K562 (cell line): ENCODE results near the gene ANKRD13B. TPM values are rescaled to one million over a fixed set of nuclear protein-coding genes. Genes with fewer than 3 reads are reported as not detected.
A peak's percentile ranks its signal among the peaks of the same experiment; 100 is the strongest.

Experiments
- ATAC-seq: fragments of 200-7000 bp; cut with Tn5 transposase; 3 replicates; pipeline ENCODE4 v1.9.1; 2020; ENCODE audit warnings: moderate library complexity
- BruUV-seq: library from RNA; stranded (reverse); fragments of 400-500 nt; replicated peaks from 2 replicates; lab custom pipeline; 2021; lab: Mats Ljungman, UMichigan
- CTCF ChIA-PET: fragments of 300-600 bp; formaldehyde crosslinking; extraction: SDS; loops from one replicate; lab custom pipeline; 2021; ENCODE audit warnings: low intra/inter-chr PET ratio; lab: Yijun Ruan, JAX
- POLR2A ChIA-PET: fragments of 300-600, 350-650 bp; sonication (Branson Sonifier 250); formaldehyde crosslinking; extraction: SDS; loops from one replicate; lab custom pipeline; 2021; ENCODE audit warnings: antibody characterized with exemption, inconsistent platforms; lab: Yijun Ruan, JAX
- DNase-seq, 4 experiments: peaks; one replicate each; pipeline versions ENCODE4 v3.0.0 to v3.0.0-alpha.2; 2011 to 2018; ENCODE audit warnings: low spot score in 3 of 4, mixed read lengths in 3 of 4; ENCODE audit errors: extremely low read depth in 1 of 4
- FAIRE-seq: peaks from 2 replicates; lab custom pipeline; 2011; peaks lifted over from hg19 to GRCh38; lab: Jason Lieb, UNC
- H2AFZ ChIP-seq: 2 replicates; pipeline ENCODE4 v1.6.0; 2011; ENCODE audit warnings: low read depth, low read length, control low read depth, inconsistent platforms
- H3K27ac ChIP-seq: fragments of 200-600 bp; 3 replicates; pipeline ENCODE4 v1.8.0; 2011; ENCODE audit warnings: low read depth, mild to moderate bottlenecking, control low read depth, inconsistent platforms, low read length, moderate library complexity, mixed read lengths; ENCODE audit errors: extremely low read depth
- H3K27me3 ChIP-seq, 2 experiments: fragments of 300-600 bp in 1 of 2; 2 replicates in 1 of 2; 3 replicates in 1 of 2; pipeline versions ENCODE4 v1.6.0 to v1.8.0; 2011; ENCODE audit warnings: inconsistent platforms in 2 of 2, low read length in 2 of 2, mild to moderate bottlenecking in 1 of 2, mixed read lengths in 1 of 2, moderate library complexity in 1 of 2; ENCODE audit not compliant: control insufficient read depth in 2 of 2, insufficient read depth in 2 of 2
- H3K36me3 ChIP-seq: fragments of 300-600 bp; 3 replicates; pipeline ENCODE4 v1.8.0; 2011; ENCODE audit warnings: mild to moderate bottlenecking, low read length, inconsistent platforms; ENCODE audit not compliant: control insufficient read depth, insufficient read depth
- H3K4me1 ChIP-seq, 2 experiments: fragments of 200-600 bp in 1 of 2; replicated peaks in 1 of 2; 2 replicates in 1 of 2; 3 replicates in 1 of 2; pipeline versions ENCODE4 v1.5.1 to v1.8.0; 2011; ENCODE audit warnings: inconsistent platforms in 2 of 2, low read length in 2 of 2, mild to moderate bottlenecking in 1 of 2, mixed read lengths in 1 of 2, moderate library complexity in 1 of 2; ENCODE audit not compliant: control insufficient read depth in 2 of 2, insufficient read depth in 2 of 2
- H3K4me2 ChIP-seq: 2 replicates; pipeline ENCODE4 v1.6.1; 2011; ENCODE audit warnings: low read length, control low read depth, inconsistent platforms, mixed read lengths; ENCODE audit not compliant: insufficient read depth
- H3K4me3 ChIP-seq: fragments of 200-600 bp; sonication (generic), shearing (Covaris generic); 2 replicates; pipeline ENCODE4 v1.5.1; 2016; ENCODE audit warnings: control low read depth, inconsistent platforms
- H3K79me2 ChIP-seq: fragments of 200-600 bp; 3 replicates; pipeline ENCODE4 v1.8.0; 2011; ENCODE audit warnings: low read length, inconsistent platforms; ENCODE audit not compliant: control insufficient read depth, insufficient read depth
- H3K9ac ChIP-seq, 2 experiments: 2 replicates each; pipeline versions ENCODE4 v1.6.0 to v1.6.1; 2011; ENCODE audit warnings: low read depth in 2 of 2, low read length in 2 of 2, control low read depth in 1 of 2, inconsistent platforms in 1 of 2, mild to moderate bottlenecking in 1 of 2, mixed read lengths in 1 of 2; ENCODE audit not compliant: insufficient read depth in 1 of 2
- H3K9me1 ChIP-seq: one replicate; pipeline ENCODE4 v1.6.0; 2011; ENCODE audit warnings: inconsistent platforms, mild to moderate bottlenecking, low read length, moderate library complexity; ENCODE audit not compliant: control insufficient read depth, insufficient read depth
- H3K9me3 ChIP-seq: replicated peaks from 2 replicates; pipeline ENCODE4 v1.5.1; 2011; ENCODE audit warnings: low read depth, low read length, inconsistent platforms; ENCODE audit not compliant: control insufficient read depth, insufficient read depth
- H4K20me1 ChIP-seq: replicated peaks from 2 replicates; pipeline ENCODE4 v1.6.1; 2011; ENCODE audit warnings: low read length, inconsistent platforms, mixed read lengths; ENCODE audit not compliant: control insufficient read depth, insufficient read depth
- ETV6 ChIP-seq, 3 experiments: fragments of 150-350 bp in 1 of 3; sonication (generic) in 1 of 3; formaldehyde crosslinking in 1 of 3; IDR thresholded peaks; 2 replicates each; pipeline versions ENCODE4 v1.6.1 to v1.8.0; 2014 to 2022; ENCODE audit warnings: borderline replicate concordance in 2 of 3, low read depth in 2 of 3, antibody characterized with exemption in 1 of 3, low read length in 1 of 3, mild to moderate bottlenecking in 1 of 3, missing genetic modification reagents in 1 of 3
- HDAC3 ChIP-seq: fragments of 450-650 bp; IDR thresholded peaks from 2 replicates; pipeline ENCODE4 v1.6.1; 2018; ENCODE audit warnings: borderline replicate concordance, mild to moderate bottlenecking, moderate library complexity; ENCODE audit not compliant: partially characterized antibody
- KLF1 ChIP-seq: fragments of 450-650 bp; IDR thresholded peaks from 2 replicates; pipeline ENCODE4 v1.6.1; 2016; ENCODE audit warnings: missing genetic modification characterization, missing compliant biosample characterization
- POLR2G ChIP-seq: fragments of 200-400 bp; formaldehyde crosslinking; IDR thresholded peaks from 2 replicates; pipeline ENCODE4 v1.6.1; 2017; ENCODE audit warnings: low read depth, mild to moderate bottlenecking, antibody characterized with exemption, low read length, moderate library complexity
- RNF2 ChIP-seq: sonication (generic); IDR thresholded peaks from 2 replicates; pipeline ENCODE4 v1.6.1; 2016
- SMARCA4 ChIP-seq: fragments of 450-650 bp; IDR thresholded peaks from 2 replicates; pipeline ENCODE4 v1.6.1; 2016
- TEAD2 ChIP-seq: fragments of 450-650 bp; IDR thresholded peaks from 2 replicates; pipeline ENCODE4 v1.6.1; 2016; ENCODE audit warnings: missing genetic modification characterization, control low read depth, missing compliant biosample characterization
- WHSC1 ChIP-seq: IDR thresholded peaks from one replicate; pipeline ENCODE4 v1.6.1; 2012; ENCODE audit warnings: low read length, control low read depth, inconsistent platforms
- ZNF311 ChIP-seq: fragments of 250-450 bp; sonication (Bioruptor Pico); IDR thresholded peaks from 2 replicates; pipeline ENCODE4 v1.4.0; 2020; ENCODE audit warnings: mild to moderate bottlenecking, moderate library complexity
- WGBS: fragments of 100-300 bp; shearing (Covaris generic); methylation state at CpG from one replicate; pipeline ENCODE4 v1.1.6; 2016; ENCODE audit warnings: low coverage, mixed read lengths; ENCODE audit not compliant: insufficient coverage; ENCODE audit errors: missing lambda C conversion rate; 5-methylcytosine and 5-hydroxymethylcytosine counted together
- in situ Hi-C: fragments of 300-500 bp; cut with MboI; formaldehyde crosslinking; loops from 4 replicates; pipeline ENCODE4 v1.15.0; 2018; ENCODE audit warnings: inconsistent platforms, mixed read lengths
- intact Hi-C: fragments of 100-400 bp; cut with micrococcal nuclease; formaldehyde crosslinking; loops from 2 replicates; pipeline ENCODE4 v1.14.2; 2022
- polyA plus RNA-seq, 8 experiments: library from polyadenylated mRNA; depleted of rRNA in 4 of 8; stranded (reverse) in 5 of 8; unstranded in 3 of 8; fragments of >200 nt; fragmentation: Nextera tagmentation in 2 of 8; fragmentation: Illumina TruSeq in 1 of 8; extraction: Ambion mirVana in 2 of 8; extraction: Trizol in 1 of 8; gene quantifications; 2 replicates each; pipeline versions ENCODE4 v1.2.1 to v1.2.3, GENCODE V29; 2011 to 2014; ENCODE audit warnings: inconsistent platforms in 1 of 8, missing spikeins in 1 of 8
- total RNA-seq, 7 experiments: library from RNA; depleted of rRNA in 6 of 7; stranded (reverse); fragments of >200 nt in 6 of 7; fragmentation: Illumina TruSeq in 2 of 7; extraction: Trizol in 2 of 7; gene quantifications; 2 replicates each; pipeline versions ENCODE4 v1.2.1 to v1.2.3, GENCODE V29; 2011 to 2021; ENCODE audit warnings: low replicate concordance in 1 of 7
- TF ChIP-seq, protein P1 (sequence below): fragments of 450-650 bp; formaldehyde crosslinking; IDR thresholded peaks from 2 replicates; pipeline ENCODE4 v1.4.0; 2020; ENCODE audit warnings: mild to moderate bottlenecking, mixed read lengths

ANKRD13B gene
- total and polyA plus RNA-seq, 9 of the 15 experiments (the other 6 are each of a cell fraction or from before 2014, with no cell fraction given), result 0.15 to 28.1 (median 4.6) TPM

DNA sequence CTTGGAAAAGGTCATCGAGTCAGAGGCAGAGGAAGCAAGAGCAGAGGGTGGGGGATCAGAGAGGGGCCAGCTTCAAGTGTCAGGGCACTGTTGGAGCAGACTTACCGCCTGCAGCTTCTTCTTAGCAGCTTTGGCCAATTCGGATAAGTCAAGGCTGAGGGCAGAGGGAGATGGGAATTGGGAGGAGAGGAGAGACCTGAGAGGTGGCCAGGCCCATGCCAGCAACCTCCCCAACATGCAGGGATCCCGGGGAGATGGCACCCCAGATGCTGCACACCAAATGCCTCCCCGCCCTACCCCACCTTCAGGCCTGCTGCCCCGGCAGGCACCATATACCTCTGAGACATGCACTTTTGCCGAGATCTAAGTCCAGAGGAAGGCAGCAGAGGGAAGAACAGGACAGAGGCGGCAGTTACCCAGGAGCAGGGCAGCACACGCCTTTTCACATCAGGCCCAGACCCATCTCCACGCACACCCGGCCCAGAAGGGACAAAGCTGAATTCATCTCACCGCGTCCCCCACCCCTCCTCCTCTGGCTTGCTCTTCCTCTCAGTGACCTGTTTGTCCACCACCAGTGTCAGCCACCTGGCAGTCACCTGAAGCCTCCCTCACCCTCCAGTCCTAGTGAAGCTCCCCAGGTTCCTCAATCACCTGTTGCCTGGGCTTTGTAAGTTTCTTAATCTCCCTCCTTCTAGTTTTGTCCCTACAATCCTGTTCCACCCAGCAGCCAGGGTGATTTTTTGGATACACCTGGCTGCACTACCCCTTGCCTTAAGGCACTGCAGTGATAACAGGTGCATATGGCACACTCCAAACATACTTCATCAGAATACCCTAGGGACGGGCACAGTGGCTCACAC lies 14.1 kb upstream of the ANKRD13B start:
- POLR2A ChIA-PET, result interaction anchor here (3.6 kb wide), 1 partner anchor 8 kb away, joined by 25 read pairs; no protein-coding TSS in a partner anchor
- in situ Hi-C loops, result no loop called here

More for the DNA sequence above, 14.1 kb upstream of the ANKRD13B start:
- Histone ChIP-seq H3K4me3 (no peak overlapping the region), H3K27me3 (no peaks in the 10 kb centered on the region), H3K9me1 (no peaks in the 10 kb centered on the region), H3K9me3 (no peaks in the 10 kb centered on the region), H3K4me1 (peaks cover 0 to 48% of the 10 kb centered on the region in 2 experiments; a peak in 2 of 5 replicates), H3K79me2 (no peaks in the 10 kb centered on the region), H3K9ac (peak overlapping the region in 1 of 2 experiments; percentile 48; a peak in 1 of 4 replicates), H3K27ac (no peak overlapping the region), H3K36me3 (peaks cover 67% of the 10 kb centered on the region; the same call in 2 of the 3 replicates), H3K4me2 (no peak overlapping the region), H4K20me1 (no peaks in the 10 kb centered on the region), H2AFZ (no peak overlapping the region)
- no peak for ATAC-seq
- CTCF ChIA-PET, result interaction anchor here (0.5 kb wide), 1 partner anchor 356 kb away, joined by 3 read pairs; no protein-coding TSS in a partner anchor
- intact Hi-C loops, result no loop called here
- no peak for FAIRE-seq
- no TSS peak for BruUV-seq
- TF ChIP-seq WHSC1 (no peak), SMARCA4 (no peak), POLR2G (no peak), HDAC3 (no peak), ETV6 (IDR thresholded peaks at IDR 0.05; ENCODE audit: borderline replicate concordance in 1 of 2, low read depth in 2 of 2, low read length in 1 of 2) (no peak), ETV6 (CRISPR knock-in tag; IDR thresholded peaks at IDR 0.05; ENCODE audit: borderline replicate concordance) (no peak), ZNF311 (CRISPR knock-in tag) (no peak), RNF2 (no peak), TEAD2 (tag) (no peak), KLF1 (tag) (no peak)
- TF ChIP-seq, protein P1, sequence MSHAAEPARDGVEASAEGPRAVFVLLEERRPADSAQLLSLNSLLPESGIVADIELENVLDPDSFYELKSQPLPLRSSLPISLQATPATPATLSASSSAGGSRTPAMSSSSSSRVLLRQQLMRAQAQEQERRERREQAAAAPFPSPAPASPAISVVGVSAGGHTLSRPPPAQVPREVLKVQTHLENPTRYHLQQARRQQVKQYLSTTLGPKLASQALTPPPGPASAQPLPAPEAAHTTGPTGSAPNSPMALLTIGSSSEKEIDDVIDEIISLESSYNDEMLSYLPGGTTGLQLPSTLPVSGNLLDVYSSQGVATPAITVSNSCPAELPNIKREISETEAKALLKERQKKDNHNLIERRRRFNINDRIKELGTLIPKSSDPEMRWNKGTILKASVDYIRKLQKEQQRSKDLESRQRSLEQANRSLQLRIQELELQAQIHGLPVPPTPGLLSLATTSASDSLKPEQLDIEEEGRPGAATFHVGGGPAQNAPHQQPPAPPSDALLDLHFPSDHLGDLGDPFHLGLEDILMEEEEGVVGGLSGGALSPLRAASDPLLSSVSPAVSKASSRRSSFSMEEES (CRISPR knock-in tag), result no peak
- DNase-seq, result no peak
- 76% methylated on average over 8 of the region's 14 CpGs for WGBS
